HFF-Myc (cell line): ENCODE measurements around the gene XPNPEP2.

Experiments
- DNase-seq: peaks from one replicate; pipeline ENCODE4 v3.0.0-alpha.2; 2011; ENCODE audit warnings: low read depth; ENCODE audit errors: extremely low read depth
- H3K4me3 ChIP-seq: replicated peaks from 2 replicates; pipeline ENCODE4 v1.5.1; 2011; ENCODE audit warnings: low read depth, mild to moderate bottlenecking, control low read depth, low read length
- TF ChIP-seq, protein P1 (sequence below): IDR thresholded peaks from 2 replicates; pipeline ENCODE4 v1.5.1; 2012; ENCODE audit warnings: mild to moderate bottlenecking, low read depth, low read length, control low read depth; ENCODE audit errors: missing control alignments

Gene XPNPEP2, protein sequence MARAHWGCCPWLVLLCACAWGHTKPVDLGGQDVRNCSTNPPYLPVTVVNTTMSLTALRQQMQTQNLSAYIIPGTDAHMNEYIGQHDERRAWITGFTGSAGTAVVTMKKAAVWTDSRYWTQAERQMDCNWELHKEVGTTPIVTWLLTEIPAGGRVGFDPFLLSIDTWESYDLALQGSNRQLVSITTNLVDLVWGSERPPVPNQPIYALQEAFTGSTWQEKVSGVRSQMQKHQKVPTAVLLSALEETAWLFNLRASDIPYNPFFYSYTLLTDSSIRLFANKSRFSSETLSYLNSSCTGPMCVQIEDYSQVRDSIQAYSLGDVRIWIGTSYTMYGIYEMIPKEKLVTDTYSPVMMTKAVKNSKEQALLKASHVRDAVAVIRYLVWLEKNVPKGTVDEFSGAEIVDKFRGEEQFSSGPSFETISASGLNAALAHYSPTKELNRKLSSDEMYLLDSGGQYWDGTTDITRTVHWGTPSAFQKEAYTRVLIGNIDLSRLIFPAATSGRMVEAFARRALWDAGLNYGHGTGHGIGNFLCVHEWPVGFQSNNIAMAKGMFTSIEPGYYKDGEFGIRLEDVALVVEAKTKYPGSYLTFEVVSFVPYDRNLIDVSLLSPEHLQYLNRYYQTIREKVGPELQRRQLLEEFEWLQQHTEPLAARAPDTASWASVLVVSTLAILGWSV

DNA sequence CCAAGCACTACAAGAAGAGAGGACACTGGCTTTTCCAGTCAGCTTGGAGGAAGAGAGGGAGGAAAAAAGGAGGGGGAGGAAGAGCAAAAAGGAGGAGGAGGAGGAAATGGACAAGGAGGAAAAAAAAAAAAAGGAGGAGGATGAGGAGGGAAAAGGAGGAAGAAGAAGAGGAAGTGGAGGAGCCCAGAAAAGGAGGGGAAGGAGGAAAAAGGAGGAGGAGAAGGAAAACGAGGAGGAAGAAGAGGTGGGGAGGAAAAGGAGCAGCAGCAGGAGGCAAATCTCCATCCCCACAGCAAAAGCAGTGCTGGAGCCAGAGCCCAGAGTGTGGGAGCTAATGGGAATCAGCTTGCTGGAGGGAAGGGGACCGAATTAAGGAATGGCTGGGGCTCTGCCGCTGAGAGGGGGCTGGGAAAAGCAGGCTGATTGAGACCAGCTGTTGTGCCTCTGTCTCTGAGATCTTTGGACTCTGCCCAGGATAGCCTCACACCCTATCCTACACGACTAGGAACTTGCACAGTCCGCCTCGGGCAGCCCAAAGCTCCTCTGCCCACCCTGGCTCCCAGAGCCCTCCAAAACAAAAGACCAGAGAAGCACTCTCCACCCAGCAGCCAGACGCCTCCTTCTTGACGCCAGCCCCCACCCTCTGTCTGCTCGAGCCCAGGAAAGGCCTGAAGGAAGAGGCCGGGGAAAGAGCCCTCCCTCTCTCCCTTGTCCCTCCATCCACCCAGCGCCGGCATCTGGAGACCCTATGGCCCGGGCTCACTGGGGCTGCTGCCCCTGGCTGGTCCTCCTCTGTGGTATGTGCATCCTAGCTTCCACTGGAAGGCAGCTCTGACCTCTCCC is at the start of gene XPNPEP2:
TSS of gene XPNPEP2 (plus strand) at position 514 of the 843 bp plus-strand sequence. CDS start at position 749, 235 bp downstream.
- 0 out of 2 replicates have a peak within 1 kb of the TSS, but pooled peaks have one; percentile 1 for H3K4me3 ChIP-seq
- TF ChIP-seq, protein P1, sequence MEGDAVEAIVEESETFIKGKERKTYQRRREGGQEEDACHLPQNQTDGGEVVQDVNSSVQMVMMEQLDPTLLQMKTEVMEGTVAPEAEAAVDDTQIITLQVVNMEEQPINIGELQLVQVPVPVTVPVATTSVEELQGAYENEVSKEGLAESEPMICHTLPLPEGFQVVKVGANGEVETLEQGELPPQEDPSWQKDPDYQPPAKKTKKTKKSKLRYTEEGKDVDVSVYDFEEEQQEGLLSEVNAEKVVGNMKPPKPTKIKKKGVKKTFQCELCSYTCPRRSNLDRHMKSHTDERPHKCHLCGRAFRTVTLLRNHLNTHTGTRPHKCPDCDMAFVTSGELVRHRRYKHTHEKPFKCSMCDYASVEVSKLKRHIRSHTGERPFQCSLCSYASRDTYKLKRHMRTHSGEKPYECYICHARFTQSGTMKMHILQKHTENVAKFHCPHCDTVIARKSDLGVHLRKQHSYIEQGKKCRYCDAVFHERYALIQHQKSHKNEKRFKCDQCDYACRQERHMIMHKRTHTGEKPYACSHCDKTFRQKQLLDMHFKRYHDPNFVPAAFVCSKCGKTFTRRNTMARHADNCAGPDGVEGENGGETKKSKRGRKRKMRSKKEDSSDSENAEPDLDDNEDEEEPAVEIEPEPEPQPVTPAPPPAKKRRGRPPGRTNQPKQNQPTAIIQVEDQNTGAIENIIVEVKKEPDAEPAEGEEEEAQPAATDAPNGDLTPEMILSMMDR, result no peak
- DNase-seq, result peak; percentile 41

DNA sequence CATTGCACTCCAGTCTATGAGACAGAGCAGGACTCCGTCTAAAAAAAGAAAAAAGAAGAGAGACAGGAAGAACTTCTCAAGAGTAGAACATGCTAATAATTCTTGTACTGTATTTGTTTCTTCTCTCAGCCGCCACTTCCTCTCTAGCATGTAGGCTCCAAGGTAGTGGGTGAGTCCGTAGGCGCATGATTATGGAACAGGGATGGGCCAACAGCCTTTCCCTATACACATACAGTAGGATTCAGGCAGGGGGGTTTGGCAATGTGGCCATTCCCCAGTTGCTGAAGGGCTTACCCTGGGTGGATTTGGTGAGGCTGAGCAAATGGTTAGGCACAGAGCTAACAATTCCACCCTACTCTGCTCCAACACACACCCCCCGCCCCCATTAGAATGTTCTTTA is 49.0 kb upstream of the XPNPEP2 start:
- DNase-seq, result no peak
- H3K4me3 ChIP-seq, result no peak overlapping the region
- TF ChIP-seq, protein P1, result no peak

DNA sequence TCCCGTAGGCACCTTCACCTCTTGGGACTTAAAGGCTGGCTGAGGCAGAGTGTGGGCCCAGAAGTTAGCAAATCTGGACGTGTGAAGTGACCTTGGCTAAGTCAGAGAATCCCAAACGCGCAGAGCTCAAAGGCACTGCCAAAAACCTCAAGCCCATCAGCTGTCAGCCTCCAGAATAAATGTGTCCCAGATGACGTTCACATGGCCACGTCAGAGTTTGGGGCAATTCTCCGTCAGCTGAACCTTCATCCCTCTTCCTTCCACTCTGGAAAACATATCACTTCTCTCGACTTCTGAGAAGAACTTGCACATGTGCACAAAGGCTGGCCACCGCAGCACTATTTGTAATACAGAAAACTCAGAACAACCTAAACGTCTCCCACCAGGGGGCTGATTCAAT is 48.3 kb upstream of the XPNPEP2 start:
- TF ChIP-seq, protein P1, result no peak
- DNase-seq, result no peak
- no peak overlapping the region for H3K4me3 ChIP-seq

DNA sequence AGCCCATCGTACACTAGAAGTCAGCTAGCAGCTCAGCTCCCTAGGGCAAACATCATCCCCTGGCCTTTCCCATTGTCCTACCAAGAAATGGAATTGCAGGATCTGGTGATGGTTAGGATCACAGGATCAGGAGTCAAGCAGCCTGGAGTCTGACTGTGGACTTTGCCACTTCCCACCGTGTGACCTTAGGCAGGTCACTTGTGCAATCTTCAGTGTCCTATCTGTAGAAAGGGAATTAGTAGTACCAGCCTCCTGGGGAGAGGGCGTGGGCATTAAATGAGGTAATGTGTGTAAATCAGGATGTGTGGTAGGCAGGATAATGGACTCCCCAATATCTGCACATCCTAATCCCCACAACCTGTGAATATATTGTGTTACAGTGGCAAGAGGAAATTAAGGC is 45.4 kb upstream of the XPNPEP2 start:
- no peak for DNase-seq
- no peak overlapping the region for H3K4me3 ChIP-seq
- TF ChIP-seq, protein P1, result no peak

DNA sequence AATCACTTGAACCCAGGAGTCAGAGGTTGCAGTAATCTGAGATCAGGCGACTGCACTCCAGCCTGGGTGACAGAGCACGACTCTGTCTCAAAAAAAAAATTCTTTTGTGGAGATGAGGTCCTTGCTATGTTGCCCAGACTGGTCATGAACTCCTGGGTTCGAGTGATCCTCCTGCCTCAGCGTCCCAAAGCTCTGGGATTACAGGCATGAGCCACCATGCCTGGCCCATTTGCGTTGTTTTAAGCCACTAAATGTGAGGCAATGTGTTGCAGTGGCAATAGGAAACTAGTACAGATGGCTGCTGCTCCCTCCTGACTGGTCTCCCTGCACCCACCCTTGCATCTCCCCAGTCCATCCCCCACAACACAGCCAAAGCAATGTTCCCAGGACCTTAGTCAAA is 44.0 kb upstream of the XPNPEP2 start:
- H3K4me3 ChIP-seq, result no peak overlapping the region
- no peak for DNase-seq
- TF ChIP-seq, protein P1, result no peak

DNA sequence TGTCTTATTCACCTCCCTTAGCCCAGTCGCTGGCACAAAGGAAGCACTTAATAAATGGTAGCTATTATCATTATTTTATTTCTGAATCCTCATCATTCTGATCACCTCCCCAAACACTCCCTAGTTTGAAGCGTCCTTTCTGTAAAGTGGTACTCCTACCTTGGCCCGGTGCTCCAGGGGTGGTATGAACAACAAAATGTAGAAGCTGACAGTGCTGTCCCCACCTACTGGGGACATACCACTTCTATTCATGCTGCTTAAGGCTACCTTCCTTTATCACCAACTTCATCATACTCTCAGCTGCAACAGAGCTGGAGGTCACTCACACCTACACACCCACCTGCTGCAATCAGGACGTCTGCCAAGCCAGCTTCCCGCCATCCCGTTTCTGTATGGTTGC is 43.2 kb upstream of the XPNPEP2 start:
- TF ChIP-seq, protein P1, result no peak
- no peak for DNase-seq
- H3K4me3 ChIP-seq, result no peak overlapping the region
